Thyroid gland (tissue), 4 donors: Measurements from ENCODE around the gene CACFD1. TPM values are rescaled to one million over a fixed set of nuclear protein-coding genes. Genes with fewer than 3 reads are reported as not detected.
"Not testable (repeated sequence)": the region's sequence is repeated elsewhere in the genome, so short reads cannot be mapped to it uniquely, and the experiment has no call there.

ENCODE experiments used
- DNase-seq, 2 donors: peaks; one replicate each; pipeline ENCODE4 v3.0.0-alpha.2; 2019
- H3K27ac ChIP-seq, 3 donors: fragments of 200-600 bp; sonication (generic); 1 replicate in 2 of 3; 2 replicates in 1 of 3; pipeline ENCODE4 v1.5.1; 2016 to 2019; ENCODE audit warnings: mild to moderate bottlenecking in 1 of 3, moderate library complexity in 1 of 3
- H3K27me3 ChIP-seq: fragments of 200-600 bp; sonication (generic); one replicate; pipeline ENCODE4 v1.5.1; 2019
- H3K36me3 ChIP-seq, 2 donors: fragments of 200-600 bp; sonication (generic); one replicate each; pipeline ENCODE4 v1.5.1; 2016 to 2019
- H3K4me1 ChIP-seq, 2 donors: fragments of 200-600 bp; sonication (generic); one replicate each; pipeline ENCODE4 v1.5.1; 2017 to 2019
- H3K4me3 ChIP-seq, 3 donors: fragments of 200-600 bp; sonication (generic); replicated peaks in 1 of 3; 1 replicate in 2 of 3; 2 replicates in 1 of 3; pipeline ENCODE4 v1.5.1; 2016; ENCODE audit warnings: mild to moderate bottlenecking in 1 of 3
- H3K9me3 ChIP-seq: fragments of 200-600 bp; sonication (generic); one replicate; pipeline ENCODE4 v1.5.1; 2017
- POLR2A ChIP-seq, 2 donors: fragments of 450-650 bp; IDR thresholded peaks; one replicate each; pipeline ENCODE4 v1.6.1; 2017; ENCODE audit warnings: antibody characterized with exemption in 2 of 2, mild to moderate bottlenecking in 2 of 2, moderate library complexity in 1 of 2
- WGBS, 2 donors: methylation state at CpG; one replicate each; pipeline ENCODE4 v1.1.5; 2017; 5-methylcytosine and 5-hydroxymethylcytosine counted together
- intact Hi-C: fragments of 100-400 bp; cut with DNase I; formaldehyde crosslinking; loops from one replicate; pipeline ENCODE4 v1.15.1; 2023
- total RNA-seq, 4 donors: library from RNA; depleted of rRNA; stranded (reverse); fragments of >200 nt; gene quantifications; one replicate each; pipeline ENCODE4 v1.2.3, GENCODE V29; 2016
- TF ChIP-seq, protein P1 (sequence below), 6 experiments: fragments of 200-600 bp in 3 of 6; fragments of 450-650 bp in 3 of 6; sonication (generic) in 3 of 6; IDR thresholded peaks; one replicate each; pipeline ENCODE4 v1.5.1; 2016 to 2019; ENCODE audit warnings: antibody characterized with exemption in 6 of 6, mild to moderate bottlenecking in 2 of 6, inconsistent platforms in 1 of 6, moderate library complexity in 1 of 6

The CACFD1 gene
- total RNA-seq, 4 donors from 2014 or later: 21.4 to 36.7 (median 33.5) TPM

DNA sequence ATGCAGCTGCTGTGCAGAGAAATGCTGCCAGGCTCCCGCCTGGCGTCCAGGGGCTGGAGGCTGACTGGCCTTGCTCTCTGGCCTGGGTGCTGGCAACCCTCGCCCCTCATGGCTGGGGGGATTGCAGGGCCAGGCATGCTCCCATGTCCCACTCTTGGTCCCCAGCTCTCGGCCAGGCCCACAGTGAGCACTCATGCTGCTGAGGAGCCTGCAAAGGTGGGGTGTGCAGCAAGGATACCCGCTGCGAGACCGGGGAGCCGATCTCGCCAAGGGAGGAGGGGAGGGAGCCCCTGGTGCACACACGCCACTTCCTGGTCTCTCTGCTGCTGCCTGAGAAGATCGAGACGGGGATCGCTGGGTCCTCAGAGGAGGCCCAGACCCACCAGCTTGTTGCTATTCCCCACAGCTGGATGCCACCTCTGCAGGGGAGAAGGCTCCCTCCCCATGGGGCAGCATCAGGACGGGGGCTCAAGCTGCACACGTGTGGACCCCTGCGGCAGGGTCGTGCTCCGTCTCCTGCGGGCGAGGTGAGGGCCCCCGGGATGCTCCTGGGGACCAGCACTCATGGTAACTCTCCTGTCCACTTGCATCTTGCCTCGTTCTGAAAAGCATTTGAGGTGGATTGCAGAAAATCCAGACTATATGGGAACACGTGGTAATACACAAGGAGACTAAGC lies 14.3 kb upstream of the CACFD1 start:
- intact Hi-C loops: no loop called here
- no peaks in the 10 kb centered on the region for H3K36me3 ChIP-seq
- H3K27ac ChIP-seq: no peak overlapping the region
- TF ChIP-seq, protein P1, sequence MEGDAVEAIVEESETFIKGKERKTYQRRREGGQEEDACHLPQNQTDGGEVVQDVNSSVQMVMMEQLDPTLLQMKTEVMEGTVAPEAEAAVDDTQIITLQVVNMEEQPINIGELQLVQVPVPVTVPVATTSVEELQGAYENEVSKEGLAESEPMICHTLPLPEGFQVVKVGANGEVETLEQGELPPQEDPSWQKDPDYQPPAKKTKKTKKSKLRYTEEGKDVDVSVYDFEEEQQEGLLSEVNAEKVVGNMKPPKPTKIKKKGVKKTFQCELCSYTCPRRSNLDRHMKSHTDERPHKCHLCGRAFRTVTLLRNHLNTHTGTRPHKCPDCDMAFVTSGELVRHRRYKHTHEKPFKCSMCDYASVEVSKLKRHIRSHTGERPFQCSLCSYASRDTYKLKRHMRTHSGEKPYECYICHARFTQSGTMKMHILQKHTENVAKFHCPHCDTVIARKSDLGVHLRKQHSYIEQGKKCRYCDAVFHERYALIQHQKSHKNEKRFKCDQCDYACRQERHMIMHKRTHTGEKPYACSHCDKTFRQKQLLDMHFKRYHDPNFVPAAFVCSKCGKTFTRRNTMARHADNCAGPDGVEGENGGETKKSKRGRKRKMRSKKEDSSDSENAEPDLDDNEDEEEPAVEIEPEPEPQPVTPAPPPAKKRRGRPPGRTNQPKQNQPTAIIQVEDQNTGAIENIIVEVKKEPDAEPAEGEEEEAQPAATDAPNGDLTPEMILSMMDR (IDR thresholded peaks at IDR 0.05): no peak
- no peak for TF ChIP-seq POLR2A (IDR thresholded peaks at IDR 0.05)
- 81 to 88% methylated on average over 18 to 21 of the region's 23 CpGs for WGBS, 2 donors
- H3K4me1 ChIP-seq: peaks cover 0 to 7% of the 10 kb centered on the region in 2 donors
- no peaks in the 10 kb centered on the region for H3K9me3 ChIP-seq
- H3K27me3 ChIP-seq: no peaks in the 10 kb centered on the region
- DNase-seq: no peak
- H3K4me3 ChIP-seq: no peak overlapping the region

- Histone ChIP-seq H3K27me3 (no peaks in the 10 kb centered on the region), H3K4me3 (no peak overlapping the region), H3K9me3 (no peaks in the 10 kb centered on the region), H3K4me1 (peaks cover 0 to 7% of the 10 kb centered on the region in 2 donors), H3K36me3 (no peaks in the 10 kb centered on the region), H3K27ac (no peak overlapping the region)
- TF ChIP-seq, protein P1 (IDR thresholded peaks at IDR 0.05): no peak
- TF ChIP-seq POLR2A (IDR thresholded peaks at IDR 0.05): no peak
- peak; percentile 46 to 83 for DNase-seq
- intact Hi-C loops: no loop called here
- 34 to 62% methylated on average over 4 to 12 of the region's 13 CpGs for WGBS, 2 donors
Measured at GRCh38 chr9:133448487-133448972, 11.2 kb upstream of the CACFD1 start.

DNA sequence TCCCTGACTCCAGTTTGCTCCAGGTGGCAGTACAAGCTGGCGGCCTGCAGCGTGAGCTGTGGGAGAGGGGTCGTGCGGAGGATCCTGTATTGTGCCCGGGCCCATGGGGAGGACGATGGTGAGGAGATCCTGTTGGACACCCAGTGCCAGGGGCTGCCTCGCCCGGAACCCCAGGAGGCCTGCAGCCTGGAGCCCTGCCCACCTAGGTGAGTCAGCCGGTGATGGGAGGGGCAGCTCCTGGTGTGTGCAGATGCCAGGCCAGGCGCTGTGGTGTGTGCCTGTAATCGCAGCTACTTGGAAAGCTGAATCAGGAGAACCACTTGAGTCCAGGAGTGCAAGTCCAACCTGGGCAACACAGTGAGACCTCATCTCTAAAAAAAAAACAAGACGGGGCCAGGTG lies 10.0 kb upstream of the CACFD1 start:
- Histone ChIP-seq H3K27ac (peak overlapping the region in 2 of 3 donors; percentile 30 to 61), H3K4me3 (no peak overlapping the region), H3K27me3 (no peaks in the 10 kb centered on the region), H3K4me1 (peaks cover 0 to 7% of the 10 kb centered on the region in 2 donors), H3K9me3 (no peaks in the 10 kb centered on the region), H3K36me3 (no peaks in the 10 kb centered on the region)
- WGBS, 2 donors: 44 to 69% methylated on average over 11 to 12 of the region's 12 CpGs
- no peak for TF ChIP-seq POLR2A (IDR thresholded peaks at IDR 0.05)
- TF ChIP-seq, protein P1 (IDR thresholded peaks at IDR 0.05): peak in 4 of 6 experiments; percentile 17 to 36 (median 23)
- intact Hi-C loops: no loop called here
- DNase-seq: peak; percentile 97 to 98

DNA sequence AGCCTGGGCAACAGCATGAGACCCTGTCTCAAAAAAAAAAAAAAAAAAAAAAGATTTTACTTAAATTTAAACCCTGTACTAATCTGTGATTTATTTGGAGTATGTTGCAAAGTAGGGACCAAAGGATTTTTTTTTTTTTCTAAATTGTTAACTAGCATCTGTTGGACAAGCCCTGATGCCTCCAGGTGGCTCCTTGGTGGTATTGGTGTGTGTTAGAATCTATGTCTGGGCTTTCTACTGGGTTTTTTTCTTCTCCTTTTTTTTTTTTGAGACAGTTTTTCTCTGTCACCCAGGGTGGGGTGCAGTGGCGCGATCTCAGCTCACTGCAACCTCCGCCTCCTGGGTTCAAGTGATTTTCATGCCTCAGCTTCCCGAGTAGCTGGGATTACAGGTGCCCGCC lies 7.9 kb upstream of the CACFD1 start:
- H3K27ac ChIP-seq, intact Hi-C loops, H3K4me1 ChIP-seq, H3K9me3 ChIP-seq, H3K36me3 ChIP-seq, H3K27me3 ChIP-seq, DNase-seq, H3K4me3 ChIP-seq: not testable (repeated sequence)
- 94 to 96% methylated on average over 5 of the region's 5 CpGs for whole genome bisulfite sequencing, 2 donors

- Histone ChIP-seq H3K4me3 (no peak overlapping the region), H3K27ac (no peak overlapping the region), H3K4me1 (peaks cover 0 to 7% of the 10 kb centered on the region in 2 donors), H3K9me3 (no peaks in the 10 kb centered on the region), H3K36me3 (no peaks in the 10 kb centered on the region), H3K27me3 (no peaks in the 10 kb centered on the region)
- DNase-seq: no peak
- TF ChIP-seq POLR2A (IDR thresholded peaks at IDR 0.05): no peak
- TF ChIP-seq, protein P1 (IDR thresholded peaks at IDR 0.05): no peak
- 91 to 93% methylated on average over 7 of the region's 7 CpGs for WGBS, 2 donors
- intact Hi-C loops: no loop called here
Measured at GRCh38 chr9:133452562-133452961, 7.2 kb upstream of the CACFD1 start.
